ENCODE measurements around the gene MAP2.
A peak's percentile ranks its signal among the peaks of the same experiment; 100 is the strongest.
"Not testable (repeated sequence)": the region's sequence is repeated elsewhere in the genome, so short reads cannot be mapped to it uniquely, and the experiment has no call there.

Gene MAP2

GRCh38 chr2:209547726-209548125 lies 123.9 kb downstream of the MAP2 start:
- no peak for DNase-seq

GRCh38 chr2:209549589-209549988 lies 125.7 kb downstream of the MAP2 start:
- DNase-seq, result no peak

GRCh38 chr2:209553913-209554312 lies 130.1 kb downstream of the MAP2 start:
- no peak for DNase-seq

- no peak for DNase-seq
These were observed 132.6 kb downstream of the MAP2 start for GRCh38 chr2:209556354-209556961.

DNA sequence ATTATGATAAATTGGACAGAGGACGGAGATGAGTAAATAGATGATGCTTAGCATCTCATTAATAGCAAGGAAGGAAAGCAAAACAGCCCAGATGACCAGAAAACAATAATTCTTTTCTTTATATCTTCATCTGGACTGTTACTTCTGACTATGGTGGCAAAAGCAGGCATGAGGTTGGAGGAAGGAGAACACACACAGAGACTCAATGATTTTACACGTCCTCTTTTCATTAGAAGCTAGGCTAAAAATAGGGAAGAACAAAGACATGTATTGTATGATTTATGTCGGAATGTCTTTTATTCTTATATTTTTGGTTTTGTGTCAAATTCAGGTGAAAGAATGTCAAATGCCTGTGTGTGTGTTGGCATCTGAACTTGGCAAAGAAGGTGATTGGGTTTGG lies 137.1 kb downstream of the MAP2 start:
- DNase-seq, result no peak

GRCh38 chr2:209563453-209563852 lies 139.6 kb downstream of the MAP2 start:
- DNase-seq, result no peak

GRCh38 chr2:209564816-209565215 lies 141.0 kb downstream of the MAP2 start:
- DNase-seq, result no peak

DNA sequence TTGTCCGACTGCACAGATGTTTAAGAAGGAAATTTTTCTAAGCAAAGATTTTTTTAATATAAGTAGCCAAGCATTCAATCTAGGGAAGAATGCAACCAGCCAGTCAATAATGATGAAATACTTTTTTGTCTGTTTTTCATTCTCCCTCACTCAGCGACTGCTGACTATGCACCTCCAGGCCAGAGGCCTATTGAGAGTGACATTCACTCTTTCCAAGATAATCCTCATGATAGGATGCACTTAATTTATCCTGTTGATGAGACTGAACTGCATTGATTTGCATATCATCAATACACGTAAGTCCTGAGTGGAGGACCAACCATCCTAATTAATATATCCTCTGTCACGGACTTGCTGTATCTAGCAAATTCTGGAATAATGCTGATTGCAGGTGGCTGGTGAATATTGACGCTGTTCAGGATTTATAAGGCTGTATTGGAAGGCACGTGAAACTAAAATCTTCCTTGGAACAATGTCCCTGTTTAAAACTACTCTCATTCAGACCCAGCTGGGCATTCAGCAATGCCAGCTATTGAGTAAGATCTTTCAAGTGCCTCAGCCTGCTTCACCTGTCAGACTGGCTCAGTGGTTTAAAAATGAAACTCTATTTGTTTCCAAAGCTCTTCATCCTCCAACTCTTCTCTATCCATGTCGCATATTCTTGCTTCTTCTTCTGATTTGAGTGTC lies 142.2 kb downstream of the MAP2 start:
- DNase-seq, result no peak

- DNase-seq, result no peak
These were observed 146.3 kb downstream of the MAP2 start for GRCh38 chr2:209570194-209570593.

GRCh38 chr2:209574515-209574914 lies 150.7 kb downstream of the MAP2 start:
- no peak for DNase-seq

DNA sequence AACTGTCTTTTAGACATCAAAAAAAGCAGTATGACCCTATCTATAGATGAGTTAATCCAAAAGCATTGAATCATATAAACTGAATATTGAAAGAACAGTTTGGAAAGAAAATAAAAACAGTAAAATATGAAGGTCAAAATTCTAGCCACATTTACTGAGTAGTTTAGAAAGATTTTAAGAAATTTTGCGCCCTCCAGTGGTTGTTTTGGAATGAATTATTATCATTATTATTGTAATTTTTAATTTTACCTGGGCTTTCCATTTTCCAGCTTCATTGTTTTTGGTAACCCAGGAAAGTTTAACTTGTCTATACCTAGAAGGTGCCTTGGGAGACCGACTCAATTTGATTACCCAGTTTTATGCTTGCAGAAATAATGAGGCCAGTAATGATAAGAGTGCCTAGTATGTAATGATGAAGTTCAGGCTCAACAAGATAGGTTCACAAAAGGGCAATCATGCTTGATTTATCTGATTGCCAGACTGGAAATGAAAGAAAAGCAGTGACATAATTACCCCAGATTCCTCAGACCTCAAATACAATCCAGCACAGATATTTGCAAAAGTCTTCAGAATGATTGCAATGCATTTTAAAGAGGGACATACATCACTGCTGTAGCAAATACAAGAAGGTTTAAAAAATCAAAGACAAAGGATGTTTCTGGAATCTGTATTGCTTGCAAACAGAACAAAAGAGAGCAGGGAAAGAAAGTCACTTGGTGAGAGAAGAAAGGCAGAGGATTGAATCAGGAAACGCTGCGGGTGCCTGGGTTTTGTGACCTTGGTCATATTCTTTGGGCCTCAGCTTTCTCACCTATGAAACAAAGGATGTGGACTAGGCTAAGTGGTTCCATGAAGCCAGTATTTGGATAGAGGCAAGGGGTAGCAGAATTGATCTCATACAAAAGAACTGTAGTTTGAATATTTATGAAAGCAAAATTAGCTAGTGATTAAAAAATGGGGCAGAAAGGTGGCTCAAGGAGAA lies 153.8 kb downstream of the MAP2 start:
- DNase-seq, result no peak

GRCh38 chr2:209578394-209579001 lies 154.7 kb downstream of the MAP2 start:
- no peak for DNase-seq

DNA sequence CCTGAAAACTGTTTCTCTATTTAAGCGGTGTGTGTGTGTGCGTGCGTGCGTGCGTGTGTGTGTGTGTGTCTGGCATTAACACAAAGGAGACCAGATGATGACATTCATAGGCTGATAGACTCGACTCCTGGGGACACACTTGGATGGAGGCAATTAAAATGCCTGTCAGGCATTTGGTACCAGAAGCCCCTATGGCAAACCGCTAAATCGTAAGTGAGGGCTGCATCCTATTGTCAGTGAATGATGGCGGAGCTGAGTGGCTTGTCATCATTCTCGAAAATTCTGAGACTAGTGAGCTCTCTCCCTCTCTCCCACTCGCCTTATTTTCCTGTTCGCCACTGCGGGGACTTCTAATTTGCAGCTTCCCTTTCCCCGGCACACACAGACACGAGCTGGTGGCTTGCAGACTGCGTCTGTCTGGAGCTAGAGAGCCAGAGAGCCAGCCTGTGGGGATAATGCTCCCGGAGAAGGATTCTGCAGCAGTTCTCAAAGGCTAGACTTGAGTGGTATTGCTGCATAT lies 155.4 kb downstream of the MAP2 start:
- DNase-seq, result peak; percentile 78

DNA sequence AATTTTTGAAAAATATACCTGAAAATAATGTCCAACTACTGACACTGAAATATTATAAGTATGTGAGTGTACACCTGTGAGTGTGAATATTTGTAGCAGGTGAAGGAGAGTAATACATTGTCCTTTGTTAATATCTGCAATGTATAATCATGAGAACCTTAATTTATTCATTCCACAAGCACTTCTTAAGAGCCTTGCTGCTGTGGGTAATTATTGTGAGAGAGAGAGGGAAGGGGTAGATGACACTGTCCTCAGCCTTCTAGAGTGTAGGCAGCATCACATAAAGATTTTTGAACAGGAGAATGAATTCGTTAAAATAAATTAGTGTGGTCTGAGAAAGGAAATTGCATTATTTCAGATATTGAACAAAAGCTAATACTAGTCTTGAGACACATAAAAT lies 157.2 kb downstream of the MAP2 start:
- DNase-seq, result no peak

GRCh38 chr2:209582281-209582680 lies 158.4 kb downstream of the MAP2 start:
- DNase-seq, result no peak

DNA sequence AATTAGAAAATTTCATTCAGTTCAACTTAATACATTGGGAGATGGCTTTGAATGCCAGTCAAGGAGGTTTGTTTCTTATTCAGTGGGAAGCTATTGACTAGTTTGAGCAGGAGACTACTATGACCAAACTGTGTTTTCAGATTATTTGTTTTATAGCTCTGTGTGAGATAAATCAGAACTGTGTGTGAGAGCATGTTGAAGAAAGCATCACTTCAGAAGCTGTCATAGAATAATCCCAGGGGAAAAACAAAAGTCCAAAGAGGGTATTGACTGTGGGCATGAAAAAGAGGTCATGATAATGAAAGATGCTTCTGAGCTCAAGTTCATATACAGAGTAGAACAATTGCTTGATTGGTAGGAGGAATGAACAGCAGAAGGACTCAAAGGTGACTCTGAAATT lies 160.6 kb downstream of the MAP2 start:
- DNase-seq, result no peak

DNA sequence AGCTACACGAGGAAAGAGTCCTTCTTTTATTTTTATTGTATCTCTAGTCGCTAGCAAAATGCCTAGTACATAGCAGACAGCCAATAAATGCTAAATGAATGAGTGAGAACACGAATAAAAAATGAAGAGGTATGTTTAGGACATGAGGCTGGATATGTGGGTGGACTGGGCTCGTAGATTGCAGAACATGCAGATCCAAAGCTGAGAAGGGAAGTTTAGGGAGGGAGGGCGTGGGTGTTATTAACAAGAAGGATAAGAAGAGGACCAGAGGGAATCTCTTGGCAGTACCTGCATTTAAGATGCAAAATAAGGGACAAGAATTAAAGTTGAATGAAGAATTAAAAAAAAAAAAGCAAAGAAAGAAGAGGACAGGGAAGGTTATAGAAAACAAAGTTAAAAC lies 161.1 kb downstream of the MAP2 start:
- no peak for DNase-seq

- no peak for DNase-seq
These were observed 167.2 kb downstream of the MAP2 start for GRCh38 chr2:209591021-209591420.

- no peak for DNase-seq
These were observed 168.3 kb downstream of the MAP2 start for GRCh38 chr2:209592106-209592505.

DNA sequence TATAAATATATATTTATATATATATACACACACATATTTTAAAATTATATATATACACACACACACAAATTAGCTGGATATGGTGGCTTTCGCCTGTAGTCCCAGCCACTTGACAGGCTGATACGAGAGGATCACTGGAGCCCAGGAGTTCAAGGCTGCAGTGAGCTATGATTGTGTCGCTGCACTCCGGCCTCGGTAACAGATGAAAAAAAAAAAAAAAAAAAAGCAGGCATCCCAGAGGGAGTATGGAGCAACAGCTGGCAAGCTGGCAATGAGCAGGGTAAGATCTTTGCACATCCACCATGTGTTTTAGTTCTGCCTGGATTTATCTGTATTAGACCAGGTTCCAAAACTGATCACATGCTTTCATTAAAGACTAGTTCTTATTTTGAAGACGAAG lies 170.1 kb downstream of the MAP2 start:
- no peak for DNase-seq

GRCh38 chr2:209596262-209596661 lies 172.4 kb downstream of the MAP2 start:
- no peak for DNase-seq

DNA sequence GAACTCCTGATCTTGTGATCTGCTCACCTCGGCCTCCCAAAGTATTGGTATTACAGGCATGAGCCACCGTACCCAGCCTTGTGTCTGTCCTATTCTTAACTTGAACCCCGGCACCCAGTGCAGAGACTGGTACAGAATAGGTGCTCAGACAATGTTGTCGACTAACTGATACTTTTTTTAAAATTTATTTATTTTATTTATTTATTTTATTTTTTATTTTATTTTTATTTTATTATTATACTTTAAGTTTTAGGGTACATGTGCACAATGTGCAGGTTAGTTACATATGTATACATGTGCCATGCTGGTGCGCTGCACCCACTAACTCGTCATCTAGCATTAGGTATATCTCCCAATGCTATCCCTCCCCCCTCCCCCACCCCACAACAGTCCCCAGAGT lies 174.4 kb downstream of the MAP2 start:
- DNase-seq, result not testable (repeated sequence)
